CD4-positive, CD25-positive, alpha-beta regulatory T cell (primary cell): ENCODE data around the gene AKAP1. TPM values are rescaled to one million over a fixed set of nuclear protein-coding genes. Genes with fewer than 3 reads are reported as not detected.
A peak's percentile ranks its signal among the peaks of the same experiment; 100 is the strongest.

Experiments
- ATAC-seq, 2 donors: fragments of 150-1000 bp; cut with Tn5 transposase; one replicate each; pipeline ENCODE4 v1.10.0; 2021; ENCODE audit warnings: low read depth in 2 of 2, moderate number of reproducible peaks in 2 of 2, moderate library complexity in 1 of 2
- DNase-seq, 3 donors: peaks; one replicate each; pipeline versions ENCODE4 v3.0.0 to v3.0.0-alpha.2; 2012 to 2022; ENCODE audit warnings: mixed read lengths in 1 of 3
- H3K27ac ChIP-seq: one replicate; pipeline ENCODE4 v1.7.0; 2013; ENCODE audit warnings: mild to moderate bottlenecking, low read length; ENCODE audit not compliant: insufficient read depth, poor library complexity, severe bottlenecking
- H3K27me3 ChIP-seq: one replicate; pipeline ENCODE4 v1.7.0; 2013; ENCODE audit warnings: low read length; ENCODE audit not compliant: control insufficient read depth, insufficient read depth
- H3K36me3 ChIP-seq: one replicate; pipeline ENCODE4 v1.7.0; 2013; ENCODE audit warnings: mild to moderate bottlenecking, low read length, moderate library complexity; ENCODE audit not compliant: control insufficient read depth, insufficient read depth
- H3K4me1 ChIP-seq: 2 replicates; pipeline ENCODE4 v1.7.0; 2013; ENCODE audit warnings: mild to moderate bottlenecking, low read length; ENCODE audit not compliant: insufficient read depth, control insufficient read depth, poor library complexity, severe bottlenecking
- H3K4me3 ChIP-seq: one replicate; pipeline ENCODE4 v1.7.0; 2013; ENCODE audit warnings: low read depth, mild to moderate bottlenecking, low read length, moderate library complexity
- H3K9me3 ChIP-seq, 2 experiments: 1 replicate in 1 of 2; 2 replicates in 1 of 2; pipeline ENCODE4 v1.7.0; 2013; ENCODE audit warnings: low read length in 2 of 2, mild to moderate bottlenecking in 1 of 2, moderate library complexity in 1 of 2; ENCODE audit not compliant: control insufficient read depth in 2 of 2
- H3K27ac Mint-ChIP-seq, 3 donors: one replicate each; pipeline ENCODE4 v1.8.0; 2020 to 2022; ENCODE audit warnings: mild to moderate bottlenecking in 3 of 3, mixed read lengths in 3 of 3, moderate library complexity in 2 of 3
- H3K27me3 Mint-ChIP-seq: one replicate; pipeline ENCODE4 v1.8.0; 2022; ENCODE audit warnings: mild to moderate bottlenecking, mixed read lengths
- H3K36me3 Mint-ChIP-seq: one replicate; pipeline ENCODE4 v1.8.0; 2020; ENCODE audit warnings: mixed read lengths
- H3K4me1 Mint-ChIP-seq, 4 donors: one replicate each; pipeline ENCODE4 v1.8.0; 2020 to 2022; ENCODE audit warnings: mixed read lengths in 4 of 4, mild to moderate bottlenecking in 1 of 4
- H3K4me3 Mint-ChIP-seq, 4 donors: one replicate each; pipeline ENCODE4 v1.8.0; 2020 to 2022; ENCODE audit warnings: mild to moderate bottlenecking in 4 of 4, mixed read lengths in 4 of 4, moderate library complexity in 3 of 4
- H3K9me3 Mint-ChIP-seq, 7 donors: one replicate each; pipeline ENCODE4 v1.8.0; 2020 to 2022; ENCODE audit warnings: mixed read lengths in 7 of 7, mild to moderate bottlenecking in 3 of 7, moderate library complexity in 2 of 7
- polyA plus RNA-seq, 4 donors: library from polyadenylated mRNA; unstranded; fragments of 300-500 nt; fragmentation: Illumina TruSeq; gene quantifications; one replicate each; pipeline ENCODE4 v1.2.3, GENCODE V29; 2021
- total RNA-seq: library from RNA; stranded (reverse); gene quantifications from one replicate; pipeline ENCODE4 v1.2.3, GENCODE V29; 2022

Gene AKAP1
- total and polyA plus RNA-seq, 5 donors from 2014 or later: 9.8 to 27.8 (median 16.6) TPM

GRCh38 chr17:57078274-57078673, 6.8 kb upstream of the AKAP1 start:
- Mint-ChIP-seq H3K27me3 (peaks cover 16% of the 10 kb centered on the region), H3K4me1 (peaks cover 0 to 14% (median 5%) of the 10 kb centered on the region in 4 donors), H3K36me3 (no peaks in the 10 kb centered on the region), H3K27ac (peak overlapping the region in 1 of 3 donors; percentile 66), H3K9me3 (peaks cover 0 to 2% (median 0%) of the 10 kb centered on the region in 7 donors), H3K4me3 (no peak overlapping the region)
- no peak overlapping the region for H3K27ac ChIP-seq
- H3K27me3 ChIP-seq: no peaks in the 10 kb centered on the region
- no peak overlapping the region for H3K4me3 ChIP-seq
- ATAC-seq (no peak), DNase-seq (no peak)
- H3K4me1 ChIP-seq: no peaks in the 10 kb centered on the region
- H3K9me3 ChIP-seq: no peaks in the 10 kb centered on the region
- no peaks in the 10 kb centered on the region for H3K36me3 ChIP-seq

GRCh38 chr17:57080718-57081117, 4.3 kb upstream of the AKAP1 start:
- peaks cover 8% of the 10 kb centered on the region for H3K4me1 ChIP-seq
- H3K4me3 ChIP-seq: no peak overlapping the region
- Mint-ChIP-seq H3K27me3 (peaks cover 6% of the 10 kb centered on the region), H3K27ac (no peak overlapping the region), H3K4me3 (no peak overlapping the region), H3K4me1 (peaks cover 4 to 24% (median 9%) of the 10 kb centered on the region in 4 donors), H3K36me3 (no peaks in the 10 kb centered on the region), H3K9me3 (peaks cover 0 to 2% (median 0%) of the 10 kb centered on the region in 7 donors)
- H3K9me3 ChIP-seq: no peaks in the 10 kb centered on the region
- DNase-seq: no peak
- no peaks in the 10 kb centered on the region for H3K27me3 ChIP-seq
- no peaks in the 10 kb centered on the region for H3K36me3 ChIP-seq
- no peak for ATAC-seq
- no peak overlapping the region for H3K27ac ChIP-seq

DNA sequence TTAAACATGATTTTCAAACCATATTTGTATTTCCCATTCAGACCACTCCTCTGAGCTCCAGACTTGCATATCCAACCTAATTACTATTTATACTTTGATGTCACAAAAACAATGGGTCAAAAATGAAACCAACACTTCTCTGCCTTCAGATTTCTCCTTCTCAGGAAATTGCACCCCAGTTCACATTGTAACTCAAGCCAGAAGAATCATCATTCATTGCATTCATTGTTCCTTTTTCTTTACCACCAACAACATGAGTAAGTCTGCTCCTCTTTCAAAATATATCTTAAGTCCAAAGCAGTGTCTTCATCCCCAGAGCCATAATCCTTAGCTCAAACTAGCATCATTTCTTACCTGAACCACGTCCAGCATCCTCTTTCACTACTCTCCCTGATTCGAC, 2.6 kb upstream of the AKAP1 start:
- Mint-ChIP-seq H3K36me3 (no peaks in the 10 kb centered on the region), H3K4me1 (peaks cover 4 to 34% (median 20%) of the 10 kb centered on the region in 4 donors), H3K27ac (peak overlapping the region in 2 of 3 donors; percentile 11 to 12), H3K4me3 (peak overlapping the region in 1 of 4 donors; percentile 62), H3K9me3 (peaks cover 0 to 2% (median 0%) of the 10 kb centered on the region in 7 donors), H3K27me3 (no peaks in the 10 kb centered on the region)
- Histone ChIP-seq H3K4me1 (peaks cover 22% of the 10 kb centered on the region), H3K36me3 (no peaks in the 10 kb centered on the region), H3K27me3 (no peaks in the 10 kb centered on the region), H3K4me3 (no peak overlapping the region), H3K9me3 (no peaks in the 10 kb centered on the region), H3K27ac (no peak overlapping the region)
- ATAC-seq (no peak), DNase-seq (no peak)

DNA sequence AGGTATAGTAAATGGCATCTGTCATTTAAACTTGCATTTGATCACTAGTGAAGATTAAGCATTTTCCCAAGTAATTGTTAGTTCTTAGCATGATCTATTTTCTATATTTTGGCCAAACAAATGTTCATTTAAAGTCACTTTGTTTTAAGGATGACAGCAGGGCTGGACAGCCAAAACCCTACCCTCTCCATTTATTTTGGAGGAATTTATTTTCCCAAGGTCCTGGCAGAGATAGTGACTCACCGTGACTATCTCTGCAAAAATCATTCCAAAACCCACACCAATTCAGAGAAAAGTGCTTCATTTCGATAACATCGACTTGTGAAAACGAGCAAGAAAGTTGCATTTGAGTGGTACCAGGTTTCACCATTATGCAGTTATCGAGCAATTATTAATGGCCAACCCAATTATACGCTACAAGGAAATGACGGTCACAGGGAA, 665 bp upstream of the AKAP1 start:
- H3K9me3 Mint-ChIP-seq: peaks cover 0 to 2% (median 0%) of the 10 kb centered on the region in 7 donors
- H3K27me3 ChIP-seq: no peaks in the 10 kb centered on the region
- peaks cover 4 to 43% (median 32%) of the 10 kb centered on the region in 4 donors for H3K4me1 Mint-ChIP-seq
- peak overlapping the region; percentile 92 to 98 (median 94) for H3K4me3 Mint-ChIP-seq
- peak overlapping the region; percentile 93 for H3K27ac ChIP-seq
- peak overlapping the region; percentile 96 for H3K4me3 ChIP-seq
- H3K4me1 ChIP-seq: peaks cover 22% of the 10 kb centered on the region
- no peaks in the 10 kb centered on the region for H3K36me3 Mint-ChIP-seq
- DNase-seq: no peak
- no peaks in the 10 kb centered on the region for H3K9me3 ChIP-seq
- ATAC-seq: no peak
- H3K27ac Mint-ChIP-seq: peak overlapping the region; percentile 96
- H3K27me3 Mint-ChIP-seq: no peaks in the 10 kb centered on the region
- H3K36me3 ChIP-seq: no peaks in the 10 kb centered on the region

DNA sequence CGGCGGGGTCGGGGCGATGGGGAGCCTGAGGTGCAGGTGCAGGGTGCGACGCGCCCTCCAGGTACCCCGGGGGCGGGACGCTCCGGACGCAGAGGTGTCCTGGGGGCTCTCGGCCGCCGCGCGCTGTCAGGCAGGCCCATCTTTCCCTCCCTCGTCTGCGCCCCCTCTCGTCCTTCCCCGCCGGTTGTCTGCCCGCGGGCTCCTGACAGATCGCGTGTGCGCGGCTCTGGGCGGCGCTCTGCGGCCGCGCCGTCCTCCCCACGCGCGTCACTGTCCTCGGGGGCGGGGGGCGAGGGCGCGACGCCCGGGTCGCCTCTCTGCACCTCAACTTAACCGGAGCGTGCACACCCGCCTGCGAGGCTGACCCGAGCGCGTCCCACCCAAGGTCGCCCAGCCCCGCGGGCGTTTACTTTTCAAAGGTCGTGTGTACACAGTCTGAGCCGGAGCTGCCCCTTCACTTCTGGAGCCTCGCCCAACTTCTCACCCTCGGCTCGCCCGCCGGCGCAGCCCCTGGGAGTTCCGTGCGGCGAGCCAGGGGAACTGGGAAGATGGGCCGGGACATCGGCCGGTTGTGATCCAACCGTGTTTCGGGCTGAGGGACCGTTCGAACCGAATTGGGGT, 512 bp downstream of the AKAP1 start:
- Mint-ChIP-seq H3K4me1 (peaks cover 4 to 47% (median 37%) of the 10 kb centered on the region in 4 donors), H3K27me3 (no peaks in the 10 kb centered on the region), H3K36me3 (no peaks in the 10 kb centered on the region), H3K9me3 (peaks cover 0 to 2% (median 0%) of the 10 kb centered on the region in 7 donors), H3K4me3 (peak overlapping the region; percentile 91 to 99 (median 96)), H3K27ac (peak overlapping the region; percentile 20 to 88 (median 56))
- peak overlapping the region; percentile 82 for H3K4me3 ChIP-seq
- H3K27ac ChIP-seq: peak overlapping the region; percentile 77
- ATAC-seq (peak; percentile 32), DNase-seq (peak; percentile 61 to 65 (median 65))
- no peaks in the 10 kb centered on the region for H3K9me3 ChIP-seq
- peaks cover 22% of the 10 kb centered on the region for H3K4me1 ChIP-seq
- H3K27me3 ChIP-seq: no peaks in the 10 kb centered on the region
- H3K36me3 ChIP-seq: no peaks in the 10 kb centered on the region

DNA sequence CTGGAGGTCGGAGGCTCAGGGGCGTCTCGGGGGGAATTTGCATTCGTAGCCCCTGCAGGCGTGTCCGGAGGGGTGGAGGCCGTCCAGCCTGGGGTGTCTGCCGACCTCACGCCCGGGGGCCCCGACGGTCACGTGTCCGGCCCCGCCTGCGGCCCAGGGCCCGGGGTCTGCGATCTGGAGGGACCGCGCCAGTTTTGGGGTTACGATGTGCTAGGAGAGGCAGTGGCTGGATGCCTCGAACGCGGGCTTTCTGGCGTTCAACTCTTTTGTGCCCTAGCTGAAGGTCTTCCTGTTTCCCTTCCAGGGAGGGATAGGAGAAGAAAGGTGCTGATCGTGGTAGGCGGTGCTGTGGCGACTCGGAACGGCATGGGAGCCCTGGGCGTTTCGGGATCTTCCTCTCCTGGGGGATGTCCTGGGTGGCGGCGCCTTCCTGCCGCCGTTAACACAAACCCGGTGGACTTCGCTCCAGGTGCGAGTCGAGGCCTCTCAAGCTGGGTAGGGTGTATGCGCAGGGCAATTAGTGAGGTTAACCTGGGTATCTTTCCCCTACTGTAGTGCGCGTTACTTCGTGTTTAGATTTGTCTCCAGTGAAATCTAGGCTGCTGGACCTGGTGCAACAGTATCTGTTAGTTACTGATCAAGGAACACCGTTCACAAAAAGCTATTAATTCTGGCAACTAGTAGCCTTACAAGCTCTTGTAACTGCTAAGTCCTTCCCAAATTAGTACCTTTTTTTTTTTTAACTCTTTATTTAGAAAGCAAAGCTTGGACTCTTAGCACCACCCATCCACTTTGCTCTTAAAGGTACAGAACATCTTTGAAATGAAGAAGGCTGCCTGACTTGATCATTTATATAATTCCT, 1.3 kb downstream of the AKAP1 start:
- no peaks in the 10 kb centered on the region for H3K36me3 Mint-ChIP-seq
- H3K4me1 Mint-ChIP-seq: peaks cover 4 to 50% (median 37%) of the 10 kb centered on the region in 4 donors
- peaks cover 22% of the 10 kb centered on the region for H3K4me1 ChIP-seq
- H3K4me3 ChIP-seq: peak overlapping the region; percentile 82
- no peaks in the 10 kb centered on the region for H3K27me3 ChIP-seq
- H3K9me3 Mint-ChIP-seq: peaks cover 0 to 2% (median 0%) of the 10 kb centered on the region in 7 donors
- H3K27ac ChIP-seq: peak overlapping the region; percentile 77
- H3K36me3 ChIP-seq: no peaks in the 10 kb centered on the region
- H3K27me3 Mint-ChIP-seq: no peaks in the 10 kb centered on the region
- peak overlapping the region; percentile 91 to 99 (median 96) for H3K4me3 Mint-ChIP-seq
- ATAC-seq: no peak
- DNase-seq: peak; percentile 6 to 50 (median 23)
- no peaks in the 10 kb centered on the region for H3K9me3 ChIP-seq
- peak overlapping the region; percentile 14 to 93 (median 88) for H3K27ac Mint-ChIP-seq

GRCh38 chr17:57088298-57088697, 3.3 kb downstream of the AKAP1 start:
- Mint-ChIP-seq H3K27me3 (no peaks in the 10 kb centered on the region), H3K4me3 (peak overlapping the region in 2 of 4 donors; percentile 88 to 98), H3K27ac (peak overlapping the region in 2 of 3 donors; percentile 16 to 37), H3K9me3 (no peaks in the 10 kb centered on the region), H3K36me3 (peaks cover 6% of the 10 kb centered on the region), H3K4me1 (peaks cover 4 to 62% (median 38%) of the 10 kb centered on the region in 4 donors)
- Histone ChIP-seq H3K27me3 (no peaks in the 10 kb centered on the region), H3K9me3 (no peaks in the 10 kb centered on the region), H3K4me1 (peaks cover 22% of the 10 kb centered on the region), H3K27ac (no peak overlapping the region), H3K4me3 (no peak overlapping the region), H3K36me3 (no peaks in the 10 kb centered on the region)
- no peak for ATAC-seq
- DNase-seq: no peak
